Neural progenitor cell (in vitro differentiated cells): ENCODE measurements around the gene DDX24.

Experiments used
- CTCF ChIP-seq: fragments of 200-600 bp; sonication (generic); IDR thresholded peaks from 2 replicates; pipeline ENCODE4 v1.5.1; 2017; ENCODE audit warnings: antibody characterized with exemption, mild to moderate bottlenecking
- EZH2 ChIP-seq: fragments of 200-600 bp; sonication (generic); IDR thresholded peaks from 2 replicates; pipeline ENCODE4 v1.6.1; 2017; ENCODE audit warnings: antibody characterized with exemption, mild to moderate bottlenecking, moderate library complexity

- TF ChIP-seq CTCF = peak; percentile 4
- no peak for TF ChIP-seq EZH2
Measured at GRCh38 chr14:93999573-93999972, 81.4 kb downstream of the DDX24 start.
